ENCODE results near the gene KIF9. TPM values are rescaled to one million over a fixed set of nuclear protein-coding genes. Genes with fewer than 3 reads are reported as not detected.
"Not testable (repeated sequence)": the region's sequence is repeated elsewhere in the genome, so short reads cannot be mapped to it uniquely, and the experiment has no call there.

The KIF9 gene
- total RNA-seq, 1 experiment from 2014 or later: 17.1 TPM

DNA sequence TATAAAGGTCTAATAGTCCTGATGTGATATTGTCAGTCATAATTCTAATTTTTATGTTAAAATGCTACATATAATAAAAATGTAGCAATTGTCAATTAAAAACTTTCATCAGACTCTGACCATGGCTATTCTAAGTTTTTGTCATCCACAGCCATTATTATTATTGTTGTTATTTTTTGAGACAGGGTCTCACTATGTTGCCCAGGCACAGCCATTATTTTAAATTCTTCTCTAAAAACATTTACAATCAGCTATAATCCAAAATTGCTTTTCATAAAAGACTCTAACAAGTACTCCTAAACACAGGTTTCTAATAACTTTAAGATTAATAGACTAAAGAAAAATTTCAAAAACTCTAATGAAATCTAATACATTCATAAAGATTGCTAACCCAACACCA lies 77.7 kb downstream of the KIF9 start:
- DNase-seq (ENCODE audit: low spot score): no peak
- in situ Hi-C loops (cut with HindIII; ENCODE audit: low sequenced_read_pairs): no loop called here

DNA sequence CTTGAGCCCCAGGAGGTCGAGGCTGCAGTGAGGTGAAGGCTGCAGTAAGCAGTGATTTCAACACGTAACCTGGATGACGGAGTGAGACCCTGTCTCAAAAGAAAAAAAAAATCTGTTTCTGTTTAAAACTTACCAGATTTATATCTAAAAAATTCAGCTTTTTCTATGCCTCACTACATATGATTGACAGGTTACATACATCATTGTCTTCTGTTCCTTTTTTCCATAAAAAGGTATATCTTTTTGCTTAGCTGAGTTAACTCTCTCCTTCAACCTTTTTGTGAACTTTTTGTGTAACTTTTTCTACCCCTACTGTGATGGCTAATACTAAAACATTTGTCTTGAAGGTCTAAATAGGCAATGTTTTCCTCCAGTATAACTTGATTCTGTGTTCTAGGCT lies 80.1 kb downstream of the KIF9 start:
- in situ Hi-C loops (cut with HindIII; ENCODE audit: low sequenced_read_pairs): no loop called here
- DNase-seq (ENCODE audit: low spot score): no peak

DNA sequence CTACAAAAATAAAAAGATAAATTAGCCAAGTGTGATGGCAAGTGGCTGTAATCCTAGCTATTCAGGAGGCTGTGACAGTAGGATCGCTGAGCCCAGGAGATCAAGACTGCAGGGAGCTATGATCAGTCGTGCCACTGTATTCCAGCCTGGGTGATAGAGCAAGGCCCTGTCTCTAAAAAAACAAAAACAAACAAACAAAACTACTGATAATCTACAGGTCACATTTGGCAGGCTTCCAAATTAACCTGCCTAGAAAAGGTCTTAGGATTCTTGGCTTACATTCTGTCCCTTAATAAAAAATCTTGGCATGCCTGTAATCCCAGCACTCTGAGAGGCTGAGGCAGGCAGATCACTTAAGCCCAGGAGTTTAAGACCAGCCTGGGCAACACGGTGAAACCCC lies 85.3 kb downstream of the KIF9 start:
- no peak for DNase-seq (ENCODE audit: low spot score)
- in situ Hi-C loops (cut with HindIII; ENCODE audit: low sequenced_read_pairs): no loop called here

DNA sequence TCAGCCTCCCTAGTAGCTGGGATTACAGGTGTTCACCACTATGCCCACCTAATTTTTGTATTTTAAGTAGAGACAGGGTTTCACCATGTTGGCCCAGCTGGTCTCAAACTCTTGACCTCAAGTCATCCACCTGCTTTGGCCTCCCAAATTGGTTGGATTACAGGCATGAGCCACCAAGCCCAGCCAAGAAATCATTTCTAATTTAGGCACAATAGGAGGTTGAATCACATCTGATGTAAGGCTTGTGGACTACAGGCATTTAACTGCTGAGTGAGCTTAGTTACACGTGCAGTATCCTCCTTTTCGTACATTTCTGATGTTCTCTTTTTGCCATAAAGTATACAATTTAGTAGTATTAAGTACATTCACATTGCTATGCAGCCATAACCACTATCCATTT lies 87.6 kb downstream of the KIF9 start:
- DNase-seq (ENCODE audit: low spot score): no peak
- in situ Hi-C loops (cut with HindIII; ENCODE audit: low sequenced_read_pairs): no loop called here

DNA sequence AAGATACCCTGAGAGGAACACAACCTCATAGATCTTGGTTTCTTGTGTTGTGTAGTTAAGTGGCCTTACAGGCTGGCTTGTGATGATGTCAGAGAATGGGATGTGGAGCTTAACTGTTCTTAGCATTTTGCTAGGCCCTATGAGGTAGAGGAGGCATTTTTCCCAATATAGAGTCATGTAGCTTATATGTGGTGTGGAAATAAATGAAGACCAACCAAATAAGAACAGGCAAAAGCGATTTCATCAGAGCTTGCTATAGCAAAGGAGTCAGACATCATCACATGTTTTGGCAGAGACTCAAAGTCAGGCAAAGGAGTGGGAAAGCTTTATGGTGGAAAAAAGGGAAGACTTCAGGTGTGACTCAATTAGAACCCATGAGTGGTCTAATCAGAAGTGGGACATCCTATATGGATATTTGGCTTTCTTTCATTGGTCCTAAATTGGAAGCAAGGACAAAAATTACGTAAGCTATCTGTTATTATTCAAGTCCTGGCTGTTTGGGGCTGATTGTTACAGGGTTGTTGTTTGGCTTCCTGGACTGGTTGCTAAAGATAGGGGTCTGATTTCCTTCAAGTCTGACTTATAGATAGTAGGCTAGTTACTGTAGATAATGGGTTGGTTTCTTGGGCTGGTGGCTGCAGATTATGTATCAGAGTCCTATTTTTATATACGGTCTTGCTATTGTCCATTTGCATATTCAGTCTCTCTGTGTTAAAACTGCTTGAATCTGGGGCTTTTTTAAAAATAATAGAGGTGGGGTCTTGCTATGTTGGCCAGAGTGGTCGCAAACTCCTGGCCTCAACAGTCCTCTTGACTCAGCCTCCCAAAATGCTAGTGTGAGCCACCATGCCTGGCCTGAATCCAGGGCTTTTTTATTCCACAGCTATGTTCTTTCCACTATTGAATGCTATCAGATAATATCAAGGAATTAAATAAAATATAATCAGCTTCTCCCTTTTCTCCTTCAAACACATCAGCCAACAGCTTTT lies 88.4 kb downstream of the KIF9 start:
- DNase-seq (ENCODE audit: low spot score): no peak
- in situ Hi-C loops (cut with HindIII; ENCODE audit: low sequenced_read_pairs): no loop called here

DNA sequence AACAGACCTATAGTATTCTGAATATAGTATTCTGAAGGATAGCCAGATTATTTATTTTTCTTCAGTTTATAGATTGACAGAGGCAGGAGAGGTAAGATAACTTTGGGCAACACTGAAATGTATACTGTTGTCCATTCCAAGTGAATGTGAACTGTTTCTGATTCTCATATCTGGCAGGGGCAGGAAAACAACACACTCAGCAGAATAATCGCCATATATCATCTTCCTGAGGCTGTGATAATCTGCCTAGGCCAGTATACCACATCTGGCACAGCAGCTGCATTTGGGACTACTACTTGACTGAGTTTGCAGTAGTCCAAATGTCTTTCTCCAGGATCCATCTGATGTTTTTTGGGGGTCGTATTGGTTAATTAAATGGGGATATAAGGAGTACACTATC lies 96.3 kb downstream of the KIF9 start:
- in situ Hi-C loops (cut with HindIII; ENCODE audit: low sequenced_read_pairs): no loop called here
- DNase-seq (ENCODE audit: low spot score): no peak

DNA sequence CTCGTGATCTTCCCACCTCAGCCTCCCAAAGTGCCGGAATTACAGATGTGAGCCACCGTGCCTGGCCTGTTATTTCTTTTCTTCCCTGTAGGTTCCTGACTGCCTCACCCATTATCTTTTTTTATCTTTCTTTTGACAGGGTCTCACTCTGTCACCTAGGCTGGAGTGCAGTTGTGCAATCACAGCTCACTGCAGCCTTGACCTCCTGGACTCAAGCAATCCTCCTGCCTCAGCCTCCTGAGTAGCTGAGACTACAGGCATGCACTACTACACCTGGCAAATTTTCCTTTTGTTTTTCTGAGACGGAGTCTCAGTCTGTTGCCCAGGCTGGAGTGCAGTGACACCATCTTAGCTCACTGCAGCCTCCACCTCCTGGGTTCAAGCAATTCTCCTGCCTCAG lies 100.9 kb downstream of the KIF9 start:
- DNase-seq (ENCODE audit: low spot score); in situ Hi-C loops (cut with HindIII; ENCODE audit: low sequenced_read_pairs): not testable (repeated sequence)

DNA sequence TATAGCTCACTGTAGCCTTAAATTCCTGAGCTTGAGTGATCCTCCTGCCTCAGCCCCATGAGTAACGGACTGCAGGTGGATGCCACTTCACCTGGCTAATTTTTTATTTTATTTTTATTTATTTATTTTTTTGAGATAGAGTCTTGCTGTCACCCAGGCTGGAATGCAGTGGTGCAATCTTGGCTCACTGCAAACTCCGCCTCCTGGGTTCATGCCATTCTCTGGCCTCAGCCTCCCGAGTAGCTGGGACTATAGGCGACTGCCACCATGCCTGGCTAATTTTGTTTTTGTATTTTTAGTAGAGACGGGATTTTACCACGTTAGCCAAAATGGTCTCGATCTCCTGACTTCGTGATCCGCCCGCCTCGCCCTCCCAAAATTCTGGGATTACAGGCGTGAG lies 102.6 kb downstream of the KIF9 start:
- in situ Hi-C loops (cut with HindIII; ENCODE audit: low sequenced_read_pairs); DNase-seq (ENCODE audit: low spot score): not testable (repeated sequence)

Other genes with a start within 250 kb of the KIF9 start
- gene SETD2, start 118.7 kb downstream of the KIF9 start, total RNA-seq (2014; rRNA removed; shearing (Covaris generic)): 22.2 and 37.0 TPM in 2 replicates
- 8.7 and 19.4 TPM in 2 replicates for gene KLHL18, start 145 bp upstream of the KIF9 start, total RNA-seq (2014; rRNA removed; shearing (Covaris generic))
- 6.6 and 9.0 TPM in 2 replicates for gene PTPN23, start 98.2 kb upstream of the KIF9 start, total RNA-seq (2014; rRNA removed; shearing (Covaris generic))
- gene SCAP, start 193.1 kb upstream of the KIF9 start, total RNA-seq (2014; rRNA removed; shearing (Covaris generic)): 62.5 and 81.4 TPM in 2 replicates
- 59.2 and 87.4 TPM in 2 replicates for gene ELP6, start 230.9 kb upstream of the KIF9 start, total RNA-seq (2014; rRNA removed; shearing (Covaris generic))